CD14-positive monocyte (primary cell): Measurements from ENCODE around the gene STK38. TPM values are rescaled to one million over a fixed set of nuclear protein-coding genes. Genes with fewer than 3 reads are reported as not detected.
A peak's percentile ranks its signal among the peaks of the same experiment; 100 is the strongest.

Experiments used
- DNase-seq, 3 donors: peaks; one replicate each; pipeline ENCODE4 v3.0.0-alpha.2; 2011 to 2022
- H2AFZ ChIP-seq: 2 replicates; pipeline ENCODE4 v1.6.0; 2012; ENCODE audit warnings: mild to moderate bottlenecking, low read depth, low read length, inconsistent platforms; ENCODE audit not compliant: insufficient read depth, poor library complexity, severe bottlenecking
- H3K27ac ChIP-seq, 2 donors: 1 replicate in 1 of 2; 2 replicates in 1 of 2; pipeline ENCODE4 v1.5.1; 2012 to 2013; ENCODE audit warnings: low read length in 2 of 2, control low read depth in 1 of 2, inconsistent platforms in 1 of 2, low read depth in 1 of 2, mild to moderate bottlenecking in 1 of 2
- H3K27me3 ChIP-seq, 2 donors: one replicate each; pipeline versions ENCODE4 v1.6.0 to v1.6.1; 2011 to 2013; ENCODE audit warnings: low read length in 2 of 2; ENCODE audit not compliant: control insufficient read depth in 2 of 2, insufficient read depth in 2 of 2
- H3K36me3 ChIP-seq, 2 donors: replicated peaks in 1 of 2; 1 replicate in 1 of 2; 2 replicates in 1 of 2; pipeline versions ENCODE4 v1.5.1 to v1.6.1; 2012 to 2013; ENCODE audit warnings: low read length in 2 of 2, control low read depth in 1 of 2, inconsistent platforms in 1 of 2, mild to moderate bottlenecking in 1 of 2; ENCODE audit not compliant: insufficient read depth in 2 of 2, control insufficient read depth in 1 of 2
- H3K4me1 ChIP-seq, 2 donors: 1 replicate in 1 of 2; 2 replicates in 1 of 2; pipeline versions ENCODE4 v1.5.1 to v1.6.1; 2012 to 2013; ENCODE audit warnings: low read length in 2 of 2, control low read depth in 1 of 2, inconsistent platforms in 1 of 2, mild to moderate bottlenecking in 1 of 2, moderate library complexity in 1 of 2; ENCODE audit not compliant: insufficient read depth in 2 of 2, control insufficient read depth in 1 of 2
- H3K4me2 ChIP-seq: replicated peaks from 2 replicates; pipeline ENCODE3; 2012; ENCODE audit warnings: low read length, moderate library complexity, mild to moderate bottlenecking; ENCODE audit not compliant: poor library complexity, severe bottlenecking; ENCODE audit errors: extremely low read depth
- H3K4me3 ChIP-seq, 3 experiments: fragments of 200-600 bp in 1 of 3; sonication (generic) in 1 of 3; replicated peaks in 1 of 3; 1 replicate in 2 of 3; 2 replicates in 1 of 3; pipeline ENCODE4 v1.5.1; 2011 to 2013; ENCODE audit warnings: low read length in 3 of 3, mild to moderate bottlenecking in 3 of 3, control low read depth in 2 of 3, low read depth in 2 of 3, inconsistent platforms in 1 of 3, moderate library complexity in 1 of 3
- H3K79me2 ChIP-seq: 2 replicates; pipeline ENCODE4 v1.6.0; 2012; ENCODE audit warnings: mild to moderate bottlenecking, control low read depth, inconsistent platforms, low read length, moderate library complexity; ENCODE audit not compliant: insufficient read depth
- H3K9ac ChIP-seq: 2 replicates; pipeline ENCODE4 v1.6.0; 2017; ENCODE audit warnings: low read length, mild to moderate bottlenecking; ENCODE audit not compliant: insufficient read depth, poor library complexity, severe bottlenecking
- H3K9me3 ChIP-seq, 2 donors: replicated peaks in 1 of 2; 1 replicate in 1 of 2; 2 replicates in 1 of 2; pipeline versions ENCODE4 v1.5.1 to v1.6.1; 2012 to 2013; ENCODE audit warnings: low read length in 2 of 2, control low read depth in 1 of 2; ENCODE audit not compliant: control insufficient read depth in 1 of 2, insufficient read depth in 1 of 2
- H4K20me1 ChIP-seq: 2 replicates; pipeline ENCODE4 v1.6.0; 2012; ENCODE audit warnings: mild to moderate bottlenecking, low read length, control low read depth, moderate library complexity; ENCODE audit not compliant: insufficient read depth
- H3K27ac Mint-ChIP-seq, 7 donors: one replicate each; pipeline ENCODE4 v1.8.0; 2020; ENCODE audit warnings: mild to moderate bottlenecking in 7 of 7, mixed read lengths in 7 of 7, moderate library complexity in 6 of 7, inconsistent platforms in 2 of 7
- H3K27me3 Mint-ChIP-seq, 3 donors: one replicate each; pipeline ENCODE4 v1.8.0; 2021 to 2022; ENCODE audit warnings: low read depth in 3 of 3, mild to moderate bottlenecking in 3 of 3, mixed read lengths in 3 of 3, moderate library complexity in 3 of 3, inconsistent platforms in 1 of 3
- H3K36me3 Mint-ChIP-seq, 2 donors: one replicate each; pipeline ENCODE4 v1.8.0; 2020; ENCODE audit warnings: mixed read lengths in 2 of 2, inconsistent platforms in 1 of 2, mild to moderate bottlenecking in 1 of 2
- H3K4me1 Mint-ChIP-seq: one replicate; pipeline ENCODE4 v1.8.0; 2020; ENCODE audit warnings: mild to moderate bottlenecking, mixed read lengths
- H3K4me3 Mint-ChIP-seq, 2 donors: one replicate each; pipeline ENCODE4 v1.8.0; 2020; ENCODE audit warnings: mild to moderate bottlenecking in 2 of 2, mixed read lengths in 2 of 2, moderate library complexity in 1 of 2
- H3K9me3 Mint-ChIP-seq, 7 donors: one replicate each; pipeline ENCODE4 v1.8.0; 2020 to 2022; ENCODE audit warnings: mixed read lengths in 7 of 7, mild to moderate bottlenecking in 6 of 7, moderate library complexity in 6 of 7, inconsistent platforms in 2 of 7
- CTCF ChIP-seq: fragments of 200-600 bp; IDR thresholded peaks from one replicate; pipeline ENCODE4 v1.8.0; 2022; ENCODE audit warnings: antibody characterized with exemption, mild to moderate bottlenecking
- WGBS: methylation state at CpG from one replicate; pipeline ENCODE4 v1.1.5; 2013; ENCODE audit warnings: missing lambda C conversion rate; ENCODE audit not compliant: insufficient coverage; 5-methylcytosine and 5-hydroxymethylcytosine counted together
- intact Hi-C, 2 donors: fragments of 100-400 bp; cut with micrococcal nuclease; formaldehyde crosslinking; loops; one replicate each; pipeline versions ENCODE4 v1.15.0 to v1.15.1; 2023
- polyA plus RNA-seq, 3 donors: library from polyadenylated mRNA; depleted of rRNA in 1 of 3; unstranded in 2 of 3; stranded (reverse) in 1 of 3; fragments of 300-500 nt in 2 of 3; fragments of >200 nt in 1 of 3; fragmentation: Illumina TruSeq in 2 of 3; gene quantifications; 1 replicate in 2 of 3; 2 replicates in 1 of 3; pipeline ENCODE4 v1.2.3, GENCODE V29; 2012 to 2021

STK38 gene
- polyA plus RNA-seq, 3 donors = 57.1 to 95.7 (median 58.4) TPM

GRCh38 chr6:36493319-36493718 lies 54.0 kb downstream of the STK38 start:
- Histone ChIP-seq H2AFZ (peak overlapping the region; percentile 19), H3K36me3 (peaks cover 49 to 66% of the 10 kb centered on the region in 2 donors), H3K4me3 (peak overlapping the region in 1 of 3 experiments; percentile 65), H3K27ac (peak overlapping the region; percentile 88 to 90), H4K20me1 (peaks cover 23% of the 10 kb centered on the region), H3K79me2 (peaks cover 46% of the 10 kb centered on the region), H3K4me1 (peaks cover 45 to 48% of the 10 kb centered on the region in 2 donors), H3K9ac (no peak overlapping the region), H3K9me3 (no peaks in the 10 kb centered on the region), H3K27me3 (no peaks in the 10 kb centered on the region), H3K4me2 (peak overlapping the region; percentile 77)
- no peak for DNase-seq
- intact Hi-C loops = loop anchor here in 1 of 2 donors (5.0 kb wide), 2 partner anchors 51 to 71 kb away; partner anchors contain the start of genes KCTD20 and PXT1
- H3K4me3 Mint-ChIP-seq = peak overlapping the region; percentile 37 to 64
- H3K27ac Mint-ChIP-seq = peak overlapping the region; percentile 87 to 97 (median 95)
- peaks cover 65 to 70% of the 10 kb centered on the region in 2 donors for H3K36me3 Mint-ChIP-seq
- H3K9me3 Mint-ChIP-seq = peaks cover 0 to 4% (median 0%) of the 10 kb centered on the region in 7 donors
- H3K4me1 Mint-ChIP-seq = peaks cover 48% of the 10 kb centered on the region
- peaks cover 0 to 3% (median 0%) of the 10 kb centered on the region in 3 donors for H3K27me3 Mint-ChIP-seq
- WGBS = 63% methylated on average over 3 of the region's 6 CpGs
- TF ChIP-seq CTCF = no peak

GRCh38 chr6:36492621-36493020 lies 54.7 kb downstream of the STK38 start:
- Mint-ChIP-seq H3K36me3 (peaks cover 63 to 69% of the 10 kb centered on the region in 2 donors), H3K9me3 (peaks cover 0 to 4% (median 0%) of the 10 kb centered on the region in 7 donors), H3K4me1 (peaks cover 48% of the 10 kb centered on the region), H3K4me3 (peak overlapping the region; percentile 52 to 72), H3K27ac (peak overlapping the region; percentile 87 to 97 (median 95)), H3K27me3 (peaks cover 0 to 3% (median 0%) of the 10 kb centered on the region in 3 donors)
- Histone ChIP-seq H3K36me3 (peaks cover 46 to 66% of the 10 kb centered on the region in 2 donors), H3K4me3 (peak overlapping the region in 2 of 3 experiments; percentile 3 to 65), H3K27me3 (no peaks in the 10 kb centered on the region), H3K4me2 (peak overlapping the region; percentile 77), H3K79me2 (peaks cover 42% of the 10 kb centered on the region), H3K27ac (peak overlapping the region; percentile 88 to 90), H3K9ac (peak overlapping the region; percentile 11), H4K20me1 (peaks cover 18% of the 10 kb centered on the region), H2AFZ (peak overlapping the region; percentile 1), H3K9me3 (no peaks in the 10 kb centered on the region), H3K4me1 (peaks cover 45 to 48% of the 10 kb centered on the region in 2 donors)
- WGBS = no CpG with 5 or more reads among the region's 1 CpG
- intact Hi-C loops = loop anchor here in 1 of 2 donors (5.0 kb wide), 2 partner anchors 50 to 70 kb away; partner anchors contain the start of genes KCTD20 and PXT1
- peak; percentile 44 to 81 (median 52) for DNase-seq
- TF ChIP-seq CTCF = no peak
